ENCODE measurements around the gene CEP170.
"Not testable (repeated sequence)": the region's sequence is repeated elsewhere in the genome, so short reads cannot be mapped to it uniquely, and the experiment has no call there.

DNA sequence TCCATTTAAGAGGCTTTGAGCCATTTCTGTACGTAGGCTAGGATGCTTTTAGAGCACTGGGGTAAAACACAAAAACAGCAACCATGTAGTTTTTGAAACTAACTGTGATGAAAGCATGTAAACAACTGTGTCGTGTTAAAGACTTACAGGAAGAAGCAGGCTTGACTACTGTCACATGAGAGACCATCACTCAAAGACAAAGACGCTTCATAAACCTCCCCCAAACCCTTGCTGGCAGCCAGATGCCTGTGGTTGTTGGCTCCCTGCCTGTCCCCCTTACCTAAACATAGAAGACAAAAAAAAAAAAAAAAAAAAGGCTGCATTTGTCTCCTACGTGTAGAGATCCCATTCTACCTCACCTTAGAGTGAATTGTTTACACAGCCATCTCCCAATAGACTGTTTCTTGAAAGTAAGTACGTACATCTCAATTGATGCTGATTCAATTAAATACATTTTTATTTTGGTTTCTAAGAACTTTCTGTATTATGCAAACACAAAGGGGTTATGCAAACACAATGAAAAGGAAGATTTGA is 132.1 kb downstream of the CEP170 start:
- TF ChIP-seq, protein P1, sequence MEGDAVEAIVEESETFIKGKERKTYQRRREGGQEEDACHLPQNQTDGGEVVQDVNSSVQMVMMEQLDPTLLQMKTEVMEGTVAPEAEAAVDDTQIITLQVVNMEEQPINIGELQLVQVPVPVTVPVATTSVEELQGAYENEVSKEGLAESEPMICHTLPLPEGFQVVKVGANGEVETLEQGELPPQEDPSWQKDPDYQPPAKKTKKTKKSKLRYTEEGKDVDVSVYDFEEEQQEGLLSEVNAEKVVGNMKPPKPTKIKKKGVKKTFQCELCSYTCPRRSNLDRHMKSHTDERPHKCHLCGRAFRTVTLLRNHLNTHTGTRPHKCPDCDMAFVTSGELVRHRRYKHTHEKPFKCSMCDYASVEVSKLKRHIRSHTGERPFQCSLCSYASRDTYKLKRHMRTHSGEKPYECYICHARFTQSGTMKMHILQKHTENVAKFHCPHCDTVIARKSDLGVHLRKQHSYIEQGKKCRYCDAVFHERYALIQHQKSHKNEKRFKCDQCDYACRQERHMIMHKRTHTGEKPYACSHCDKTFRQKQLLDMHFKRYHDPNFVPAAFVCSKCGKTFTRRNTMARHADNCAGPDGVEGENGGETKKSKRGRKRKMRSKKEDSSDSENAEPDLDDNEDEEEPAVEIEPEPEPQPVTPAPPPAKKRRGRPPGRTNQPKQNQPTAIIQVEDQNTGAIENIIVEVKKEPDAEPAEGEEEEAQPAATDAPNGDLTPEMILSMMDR (optimal IDR thresholded peaks at IDR 0.05 in 1 of 3, IDR thresholded peaks at IDR 0.05 in 1 of 3, conservative IDR thresholded peaks at IDR 0.05 in 1 of 3; ENCODE audit: extremely low read depth in 1 of 3, insufficient read depth in 2 of 3, low read length in 3 of 3): not testable (repeated sequence)
- not testable (repeated sequence) for TF ChIP-seq EZH2 (IDR thresholded peaks at IDR 0.05; ENCODE audit: low read length)

Measured in keratinocyte (primary cell).